Sigmoid colon (tissue), 7 donors: Measurements from ENCODE around the gene PMF1. TPM values are rescaled to one million over a fixed set of nuclear protein-coding genes. Genes with fewer than 3 reads are reported as not detected.
"Not testable (repeated sequence)": the region's sequence is repeated elsewhere in the genome, so short reads cannot be mapped to it uniquely, and the experiment has no call there.

Experiments used
- DNase-seq: peaks from one replicate; pipeline ENCODE4 v3.0.0-alpha.2; 2019
- H3K27ac ChIP-seq, 4 donors: fragments of 200-600 bp; sonication (generic); one replicate each; pipeline ENCODE4 v1.5.1; 2016 to 2019; ENCODE audit warnings: mild to moderate bottlenecking in 1 of 4
- H3K27me3 ChIP-seq, 3 donors: fragments of 200-600 bp; sonication (generic); one replicate each; pipeline ENCODE4 v1.5.1; 2019; ENCODE audit warnings: mild to moderate bottlenecking in 1 of 3
- H3K36me3 ChIP-seq, 4 donors: fragments of 200-600 bp; sonication (generic); one replicate each; pipeline ENCODE4 v1.5.1; 2016 to 2019
- H3K4me1 ChIP-seq, 4 donors: fragments of 200-600 bp; sonication (generic); one replicate each; pipeline ENCODE4 v1.5.1; 2017 to 2019
- H3K4me3 ChIP-seq, 4 donors: fragments of 200-600 bp; sonication (generic); one replicate each; pipeline ENCODE4 v1.5.1; 2017 to 2019; ENCODE audit warnings: mild to moderate bottlenecking in 2 of 4, moderate library complexity in 1 of 4
- H3K9me3 ChIP-seq, 4 donors: fragments of 200-600 bp in 3 of 4; sonication (generic) in 3 of 4; one replicate each; pipeline versions ENCODE4 v1.5.1 to v1.6.1; 2013 to 2019
- CTCF ChIP-seq, 4 experiments: fragments of 450-650 bp in 3 of 4; fragments of 200-600 bp in 1 of 4; IDR thresholded peaks; one replicate each; pipeline ENCODE4 v1.5.1; 2016 to 2019; ENCODE audit warnings: antibody characterized with exemption in 4 of 4, mild to moderate bottlenecking in 3 of 4, moderate library complexity in 2 of 4
- EP300 ChIP-seq, 4 donors: sonication (generic); formaldehyde crosslinking; IDR thresholded peaks; one replicate each; pipeline ENCODE4 v1.6.1; 2017; ENCODE audit warnings: antibody characterized with exemption in 4 of 4
- POLR2A ChIP-seq, 2 donors: fragments of 450-650 bp; IDR thresholded peaks; one replicate each; pipeline ENCODE4 v1.6.1; 2016; ENCODE audit warnings: antibody characterized with exemption in 2 of 2, mild to moderate bottlenecking in 2 of 2, moderate library complexity in 2 of 2
- POLR2AphosphoS5 ChIP-seq, 4 donors: sonication (generic); formaldehyde crosslinking; IDR thresholded peaks; one replicate each; pipeline ENCODE4 v1.6.1; 2017; ENCODE audit warnings: antibody characterized with exemption in 4 of 4
- WGBS, 2 donors: extraction: QIAGEN DNeasy Blood & Tissue Kit; methylation state at CpG; one replicate each; pipeline ENCODE4 v1.1.7; 2013; 5-methylcytosine and 5-hydroxymethylcytosine counted together
- intact Hi-C: fragments of 100-400 bp; cut with DNase I; formaldehyde crosslinking; loops from one replicate; pipeline ENCODE4 v1.15.1; 2023
- polyA plus RNA-seq, 3 donors: library from polyadenylated mRNA; stranded (reverse); fragments of 200-250 nt; gene quantifications; one replicate each; pipeline ENCODE4 v1.2.3, GENCODE V29; 2013
- total RNA-seq, 4 donors: library from RNA; depleted of rRNA; stranded (reverse); fragments of >200 nt; gene quantifications; one replicate each; pipeline ENCODE4 v1.1.0, GENCODE V29; 2016
- donor health status: healthy with polysubstance abuse.
- donor health status: Bipolar disorder and iron deficiency.
- donor health status: healthy.

Gene PMF1
- total and polyA plus RNA-seq, 7 donors: 41.1 to 75.1 (median 52.8) TPM

- H3K4me1 ChIP-seq: no peaks in the 10 kb centered on the region
- no peaks in the 10 kb centered on the region for H3K27me3 ChIP-seq
- intact Hi-C loops: no loop called here
- WGBS, 2 donors: 83 to 87% methylated on average over 5 of the region's 5 CpGs
- H3K36me3 ChIP-seq: no peaks in the 10 kb centered on the region
- no peaks in the 10 kb centered on the region for H3K9me3 ChIP-seq
- H3K4me3 ChIP-seq: no peak overlapping the region
- TF ChIP-seq EP300 (IDR thresholded peaks at IDR 0.05) (no peak), POLR2A (IDR thresholded peaks at IDR 0.05) (no peak), POLR2AphosphoS5 (IDR thresholded peaks at IDR 0.05) (no peak), CTCF (IDR thresholded peaks at IDR 0.05) (no peak)
- DNase-seq: no peak
- no peak overlapping the region for H3K27ac ChIP-seq
Measured at GRCh38 chr1:156167536-156167935, 45.3 kb upstream of the PMF1 start.

- DNase-seq: peak; percentile 46
- intact Hi-C loops: no loop called here
- Histone ChIP-seq H3K4me3 (no peak overlapping the region), H3K27ac (no peak overlapping the region), H3K4me1 (no peaks in the 10 kb centered on the region), H3K36me3 (no peaks in the 10 kb centered on the region), H3K27me3 (no peaks in the 10 kb centered on the region), H3K9me3 (no peaks in the 10 kb centered on the region)
- TF ChIP-seq POLR2A (IDR thresholded peaks at IDR 0.05): no peak
- no peak for TF ChIP-seq POLR2AphosphoS5 (IDR thresholded peaks at IDR 0.05)
- TF ChIP-seq EP300 (IDR thresholded peaks at IDR 0.05): no peak
- TF ChIP-seq CTCF (IDR thresholded peaks at IDR 0.05): no peak
- WGBS, 2 donors: 81 to 88% methylated on average over 9 of the region's 9 CpGs
Measured at GRCh38 chr1:156172696-156173470, 39.9 kb upstream of the PMF1 start.

GRCh38 chr1:156176610-156177210 lies 36.1 kb upstream of the PMF1 start:
- peaks cover 0 to 3% (median 0%) of the 10 kb centered on the region in 3 donors for H3K27me3 ChIP-seq
- H3K4me1 ChIP-seq: no peaks in the 10 kb centered on the region
- H3K9me3 ChIP-seq: no peaks in the 10 kb centered on the region
- no peak for TF ChIP-seq POLR2A (IDR thresholded peaks at IDR 0.05)
- no peak for TF ChIP-seq EP300 (IDR thresholded peaks at IDR 0.05)
- no peak for TF ChIP-seq POLR2AphosphoS5 (IDR thresholded peaks at IDR 0.05)
- TF ChIP-seq CTCF (IDR thresholded peaks at IDR 0.05): no peak
- no peak overlapping the region for H3K4me3 ChIP-seq
- WGBS, 2 donors: 90 to 92% methylated on average over 12 of the region's 12 CpGs
- H3K27ac ChIP-seq: no peak overlapping the region
- no peaks in the 10 kb centered on the region for H3K36me3 ChIP-seq
- no peak for DNase-seq
- intact Hi-C loops: no loop called here

DNA sequence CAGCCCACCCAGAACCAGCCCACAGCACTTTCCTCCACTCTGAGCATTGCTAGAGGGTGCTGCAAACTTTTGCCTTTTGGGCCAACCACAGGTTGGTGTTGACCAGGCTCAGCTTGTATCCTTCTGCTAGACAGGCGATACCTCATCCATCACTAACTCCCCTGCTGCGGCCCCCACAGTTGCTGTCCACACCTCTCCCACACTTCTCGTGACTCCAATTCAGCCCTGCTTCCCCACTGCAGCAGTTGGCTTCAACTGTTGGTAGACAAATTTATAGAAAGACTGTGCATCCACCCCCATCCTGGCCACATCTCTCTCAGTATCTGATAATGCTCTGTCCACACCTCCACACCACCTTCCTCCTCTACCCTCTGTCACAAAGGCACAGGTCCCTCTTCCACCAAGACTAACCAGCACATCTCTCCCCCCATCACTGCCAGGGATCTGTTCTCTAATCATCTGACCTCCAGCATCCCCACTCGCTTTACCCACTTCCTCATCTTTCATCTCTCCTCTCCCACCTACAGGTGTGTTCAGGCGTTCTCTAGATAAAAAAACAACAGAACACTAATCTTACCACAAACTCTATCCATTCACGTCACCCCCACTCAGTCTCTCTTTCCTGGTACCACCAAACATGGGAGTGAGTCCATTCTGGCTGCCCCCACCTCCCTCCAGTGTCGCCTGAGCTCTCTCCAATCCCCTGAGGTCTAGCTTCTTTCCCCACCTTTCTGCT lies 34.7 kb upstream of the PMF1 start:
- intact Hi-C loops: no loop called here
- no peak overlapping the region for H3K27ac ChIP-seq
- 71 to 80% methylated on average over 7 of the region's 7 CpGs for WGBS, 2 donors

GRCh38 chr1:156180471-156180870 lies 32.3 kb upstream of the PMF1 start:
- Histone ChIP-seq H3K4me1 (no peaks in the 10 kb centered on the region), H3K27ac (no peak overlapping the region), H3K4me3 (no peak overlapping the region), H3K9me3 (no peaks in the 10 kb centered on the region), H3K27me3 (peaks cover 0 to 3% (median 0%) of the 10 kb centered on the region in 3 donors), H3K36me3 (no peaks in the 10 kb centered on the region)
- no peak for TF ChIP-seq POLR2A (IDR thresholded peaks at IDR 0.05)
- TF ChIP-seq CTCF (IDR thresholded peaks at IDR 0.05): no peak
- no peak for TF ChIP-seq EP300 (IDR thresholded peaks at IDR 0.05)
- no peak for TF ChIP-seq POLR2AphosphoS5 (IDR thresholded peaks at IDR 0.05)
- WGBS, 2 donors: 93 to 95% methylated on average over 3 of the region's 3 CpGs
- no peak for DNase-seq
- intact Hi-C loops: no loop called here

More for the DNA sequence above, 34.7 kb upstream of the PMF1 start:
- Histone ChIP-seq H3K4me3 (no peak overlapping the region), H3K9me3 (no peaks in the 10 kb centered on the region), H3K36me3 (no peaks in the 10 kb centered on the region), H3K27me3 (peaks cover 0 to 3% (median 0%) of the 10 kb centered on the region in 3 donors), H3K4me1 (no peaks in the 10 kb centered on the region)
- TF ChIP-seq EP300 (IDR thresholded peaks at IDR 0.05): no peak
- TF ChIP-seq POLR2A (IDR thresholded peaks at IDR 0.05): no peak
- no peak for DNase-seq

GRCh38 chr1:156181391-156181924 lies 31.3 kb upstream of the PMF1 start:
- H3K4me1 ChIP-seq, H3K27me3 ChIP-seq, H3K27ac ChIP-seq, DNase-seq, H3K36me3 ChIP-seq, H3K9me3 ChIP-seq, H3K4me3 ChIP-seq, intact Hi-C loops: not testable (repeated sequence)
- 30 to 65% methylated on average over 8 of the region's 8 CpGs for WGBS, 2 donors

GRCh38 chr1:156182010-156182779 lies 30.6 kb upstream of the PMF1 start:
- intact Hi-C loops: not testable (repeated sequence)

More at GRCh38 chr1:156182010-156182779, 30.6 kb upstream of the PMF1 start:
- not testable (repeated sequence) for H3K36me3 ChIP-seq, H3K4me1 ChIP-seq, DNase-seq, H3K27me3 ChIP-seq, H3K4me3 ChIP-seq, H3K9me3 ChIP-seq, H3K27ac ChIP-seq
- 74 to 86% methylated on average over 12 of the region's 12 CpGs for WGBS, 2 donors
